Fibroblast of lung (primary cell): ENCODE data around the gene MYO1A.

Source experiments
- CTCF ChIP-seq, 2 donors: IDR thresholded peaks in 1 of 2; conservative IDR thresholded peaks in 1 of 2; 1 replicate in 1 of 2; 2 replicates in 1 of 2; pipeline ENCODE4 v1.5.1; 2011 to 2012; ENCODE audit warnings: low read length in 2 of 2, control low read depth in 1 of 2, inconsistent platforms in 1 of 2, low read depth in 1 of 2, mild to moderate bottlenecking in 1 of 2
- EZH2 ChIP-seq: IDR thresholded peaks from 2 replicates; pipeline ENCODE4 v1.5.1; 2012; ENCODE audit warnings: low read length, control low read depth, mild to moderate bottlenecking; ENCODE audit errors: missing control alignments

DNA sequence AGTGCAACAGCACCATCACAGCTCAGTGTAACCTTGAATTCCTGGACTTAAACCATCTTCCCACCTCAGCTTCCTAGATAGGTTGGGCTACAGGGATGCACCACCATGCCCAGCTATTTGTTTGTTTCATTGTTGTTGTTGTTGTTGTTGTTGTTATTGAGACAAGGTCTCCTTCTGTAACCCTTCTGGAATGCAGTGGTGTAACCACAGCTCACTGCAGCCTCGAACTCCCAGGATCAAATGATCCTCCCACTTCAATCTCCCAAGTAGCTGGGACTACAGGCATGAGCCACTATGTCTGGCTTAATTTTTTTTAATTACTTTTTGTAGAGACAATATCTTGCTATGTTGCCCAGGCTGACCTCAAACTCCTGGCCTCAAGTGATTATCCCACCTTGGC is 29.9 kb upstream of the MYO1A start:
- no peak for TF ChIP-seq EZH2
- TF ChIP-seq CTCF (conservative IDR thresholded peaks at IDR 0.05 in 1 of 2, IDR thresholded peaks at IDR 0.05 in 1 of 2; ENCODE audit: low read depth in 1 of 2, low read length in 2 of 2), result no peak
